ENCODE results near the gene RGS10.

The RGS10 gene

GRCh38 chr10:119516381-119517234, 25.9 kb downstream of the RGS10 start:
- H3K27ac ChIP-seq (ENCODE audit: low read length), result peak overlapping the region; percentile 7
- H3K4me1 ChIP-seq (ENCODE audit: control insufficient read depth in 1 of 2, insufficient read depth in 2 of 2, low read length in 2 of 2), result no peaks in the 10 kb centered on the region
- H3K4me3 ChIP-seq (ENCODE audit: low read depth in 1 of 2, low read length in 2 of 2), result no peak overlapping the region

DNA sequence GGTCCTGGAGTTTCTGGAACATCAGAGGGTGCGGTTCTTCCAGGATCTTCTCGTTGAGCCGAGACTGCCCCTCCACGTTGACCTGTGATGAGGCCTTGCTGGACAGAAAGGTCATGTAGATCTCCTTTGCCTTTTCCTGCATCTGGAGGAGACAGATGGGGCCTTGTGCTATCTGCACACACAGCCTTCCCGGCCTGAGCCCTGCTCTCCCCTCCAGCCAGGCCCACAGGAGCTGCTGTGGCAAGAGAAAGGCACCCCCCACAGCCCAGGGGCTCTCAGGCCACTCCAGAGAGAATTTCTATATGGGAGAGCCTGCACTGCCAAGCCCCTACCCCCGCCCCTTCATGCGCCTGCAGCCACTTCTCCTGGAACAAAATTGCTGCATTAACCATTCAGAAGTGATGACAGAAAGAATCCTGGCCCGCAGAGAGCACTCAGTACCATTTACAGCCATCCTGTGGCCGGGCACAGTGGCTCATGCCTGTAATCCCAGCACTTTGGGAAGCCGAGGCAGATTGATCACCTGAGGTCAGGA, 26.9 kb downstream of the RGS10 start:
- H3K27me3 ChIP-seq (ENCODE audit: low read depth, low read length), result no peaks in the 10 kb centered on the region
- no peak overlapping the region for H3K27ac ChIP-seq (ENCODE audit: low read length)
- peaks cover 0 to 17% of the 10 kb centered on the region in 2 donors for H3K36me3 ChIP-seq (ENCODE audit: control insufficient read depth in 1 of 2, insufficient read depth in 2 of 2, low read length in 2 of 2)
- H3K4me1 ChIP-seq (ENCODE audit: control insufficient read depth in 1 of 2, insufficient read depth in 2 of 2, low read length in 2 of 2), result no peaks in the 10 kb centered on the region
- no peak overlapping the region for H3K4me3 ChIP-seq (ENCODE audit: low read depth in 1 of 2, low read length in 2 of 2)
- H3K9me3 ChIP-seq (ENCODE audit: control insufficient read depth in 1 of 2, low read length in 2 of 2), result no peaks in the 10 kb centered on the region

More at GRCh38 chr10:119516381-119517234, 25.9 kb downstream of the RGS10 start:
- Histone ChIP-seq H3K27me3 (ENCODE audit: low read depth, low read length) (no peaks in the 10 kb centered on the region), H3K36me3 (ENCODE audit: control insufficient read depth in 1 of 2, insufficient read depth in 2 of 2, low read length in 2 of 2) (peaks cover 0 to 17% of the 10 kb centered on the region in 2 donors), H3K9me3 (ENCODE audit: control insufficient read depth in 1 of 2, low read length in 2 of 2) (no peaks in the 10 kb centered on the region)

GRCh38 chr10:119514819-119515218, 27.7 kb downstream of the RGS10 start:
- Histone ChIP-seq H3K4me1 (ENCODE audit: control insufficient read depth in 1 of 2, insufficient read depth in 2 of 2, low read length in 2 of 2) (no peaks in the 10 kb centered on the region), H3K27me3 (ENCODE audit: low read depth, low read length) (no peaks in the 10 kb centered on the region), H3K9me3 (ENCODE audit: control insufficient read depth in 1 of 2, low read length in 2 of 2) (no peaks in the 10 kb centered on the region), H3K36me3 (ENCODE audit: control insufficient read depth in 1 of 2, insufficient read depth in 2 of 2, low read length in 2 of 2) (peaks cover 0 to 17% of the 10 kb centered on the region in 2 donors), H3K4me3 (ENCODE audit: low read depth in 1 of 2, low read length in 2 of 2) (no peak overlapping the region), H3K27ac (ENCODE audit: low read length) (no peak overlapping the region)

DNA sequence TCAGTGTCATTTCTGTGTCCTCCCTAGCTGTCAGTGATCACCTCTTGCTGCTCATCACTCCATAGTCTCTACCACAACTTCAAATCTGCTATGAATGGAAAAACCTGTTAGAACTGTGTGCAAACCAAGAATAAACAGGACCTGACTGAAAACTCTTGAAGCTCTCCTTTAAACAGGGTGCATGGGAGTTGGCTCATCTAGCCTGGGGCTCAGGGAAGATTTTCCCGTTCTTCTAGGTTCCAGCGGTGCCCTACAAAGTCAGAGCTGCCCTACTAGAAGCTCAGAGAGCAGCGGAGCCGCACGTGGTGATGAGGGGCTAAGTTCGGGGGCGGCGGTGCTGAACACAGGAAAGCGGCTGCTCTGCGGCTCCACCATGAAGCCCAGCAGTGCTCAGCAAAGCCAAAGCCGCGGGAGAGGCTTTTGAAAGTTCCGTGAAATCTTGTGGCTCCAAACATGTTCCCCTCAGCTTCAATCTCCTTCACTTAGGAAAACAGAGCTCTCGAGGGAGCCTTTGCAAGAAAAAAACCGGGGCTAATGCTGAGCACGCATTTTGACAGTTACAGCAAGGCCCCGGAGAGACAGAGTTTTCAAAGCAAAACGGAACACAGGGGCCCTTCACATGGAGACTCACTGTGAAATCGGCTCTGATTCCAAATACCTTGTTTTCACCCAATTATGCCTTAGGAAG, 30.5 kb downstream of the RGS10 start:
- H3K9me3 ChIP-seq (ENCODE audit: control insufficient read depth in 1 of 2, low read length in 2 of 2), result no peaks in the 10 kb centered on the region
- H3K27me3 ChIP-seq (ENCODE audit: low read depth, low read length), result no peaks in the 10 kb centered on the region
- no peak overlapping the region for H3K27ac ChIP-seq (ENCODE audit: low read length)
- peaks cover 4 to 15% of the 10 kb centered on the region in 2 donors for H3K36me3 ChIP-seq (ENCODE audit: control insufficient read depth in 1 of 2, insufficient read depth in 2 of 2, low read length in 2 of 2)
- no peaks in the 10 kb centered on the region for H3K4me1 ChIP-seq (ENCODE audit: control insufficient read depth in 1 of 2, insufficient read depth in 2 of 2, low read length in 2 of 2)
- no peak overlapping the region for H3K4me3 ChIP-seq (ENCODE audit: low read depth in 1 of 2, low read length in 2 of 2)

GRCh38 chr10:119509909-119510451, 32.5 kb downstream of the RGS10 start:
- Histone ChIP-seq H3K4me3 (ENCODE audit: low read depth in 1 of 2, low read length in 2 of 2) (no peak overlapping the region), H3K4me1 (ENCODE audit: control insufficient read depth in 1 of 2, insufficient read depth in 2 of 2, low read length in 2 of 2) (peaks cover 0 to 10% of the 10 kb centered on the region in 2 donors), H3K9me3 (ENCODE audit: control insufficient read depth in 1 of 2, low read length in 2 of 2) (no peaks in the 10 kb centered on the region), H3K27me3 (ENCODE audit: low read depth, low read length) (no peaks in the 10 kb centered on the region), H3K27ac (ENCODE audit: low read length) (no peak overlapping the region), H3K36me3 (ENCODE audit: control insufficient read depth in 1 of 2, insufficient read depth in 2 of 2, low read length in 2 of 2) (peaks cover 4 to 16% of the 10 kb centered on the region in 2 donors)

GRCh38 chr10:119507115-119507514, 35.4 kb downstream of the RGS10 start:
- Histone ChIP-seq H3K27me3 (ENCODE audit: low read depth, low read length) (no peaks in the 10 kb centered on the region), H3K27ac (ENCODE audit: low read length) (no peak overlapping the region), H3K4me3 (ENCODE audit: low read depth in 1 of 2, low read length in 2 of 2) (no peak overlapping the region), H3K36me3 (ENCODE audit: control insufficient read depth in 1 of 2, insufficient read depth in 2 of 2, low read length in 2 of 2) (peaks cover 4 to 11% of the 10 kb centered on the region in 2 donors), H3K4me1 (ENCODE audit: control insufficient read depth in 1 of 2, insufficient read depth in 2 of 2, low read length in 2 of 2) (peaks cover 0 to 10% of the 10 kb centered on the region in 2 donors), H3K9me3 (ENCODE audit: control insufficient read depth in 1 of 2, low read length in 2 of 2) (no peaks in the 10 kb centered on the region)

DNA sequence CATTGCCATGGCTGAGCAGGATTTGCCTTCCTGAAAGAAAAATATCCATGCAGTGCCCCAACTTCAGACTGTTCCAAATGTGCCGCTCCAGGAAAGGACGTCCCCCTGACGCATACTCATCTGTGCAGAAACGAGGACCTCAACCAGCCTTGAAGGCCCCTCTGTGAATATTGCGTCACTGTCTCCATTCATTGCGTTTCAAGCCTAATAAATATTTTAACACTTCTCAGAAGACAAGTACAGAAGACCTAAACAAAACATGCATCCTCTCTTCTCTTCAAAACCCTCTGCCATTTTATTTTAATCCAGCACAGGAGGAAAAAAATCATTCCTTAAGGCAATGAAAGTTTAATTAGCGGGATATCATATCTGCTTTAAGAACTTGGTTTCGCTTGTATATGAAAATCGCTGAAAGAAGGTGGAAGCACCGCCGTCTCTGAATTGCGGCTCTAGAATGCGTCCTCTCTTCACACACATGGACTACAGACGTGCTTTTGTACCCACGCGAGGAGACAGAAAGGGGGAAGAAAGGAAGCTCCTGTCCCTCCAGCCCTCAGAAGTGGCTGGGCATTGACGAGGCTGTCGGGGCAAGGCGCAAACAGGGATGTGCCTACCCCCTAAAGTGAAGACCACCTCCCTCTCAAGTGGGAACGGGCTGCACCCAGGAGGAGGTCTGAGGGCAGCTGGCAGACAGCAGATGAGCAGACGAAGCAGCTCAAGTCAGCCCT, 36.8 kb downstream of the RGS10 start:
- H3K4me1 ChIP-seq (ENCODE audit: control insufficient read depth in 1 of 2, insufficient read depth in 2 of 2, low read length in 2 of 2), result peaks cover 0 to 12% of the 10 kb centered on the region in 2 donors
- H3K4me3 ChIP-seq (ENCODE audit: low read depth in 1 of 2, low read length in 2 of 2), result no peak overlapping the region
- peaks cover 4 to 6% of the 10 kb centered on the region in 2 donors for H3K36me3 ChIP-seq (ENCODE audit: control insufficient read depth in 1 of 2, insufficient read depth in 2 of 2, low read length in 2 of 2)
- no peaks in the 10 kb centered on the region for H3K9me3 ChIP-seq (ENCODE audit: control insufficient read depth in 1 of 2, low read length in 2 of 2)
- H3K27ac ChIP-seq (ENCODE audit: low read length), result no peak overlapping the region
- H3K27me3 ChIP-seq (ENCODE audit: low read depth, low read length), result no peaks in the 10 kb centered on the region

GRCh38 chr10:119505131-119505551, 37.4 kb downstream of the RGS10 start:
- Histone ChIP-seq H3K27me3 (ENCODE audit: low read depth, low read length) (no peaks in the 10 kb centered on the region), H3K9me3 (ENCODE audit: control insufficient read depth in 1 of 2, low read length in 2 of 2) (no peaks in the 10 kb centered on the region), H3K4me3 (ENCODE audit: low read depth in 1 of 2, low read length in 2 of 2) (no peak overlapping the region), H3K36me3 (ENCODE audit: control insufficient read depth in 1 of 2, insufficient read depth in 2 of 2, low read length in 2 of 2) (peaks cover 4 to 6% of the 10 kb centered on the region in 2 donors), H3K27ac (ENCODE audit: low read length) (no peak overlapping the region), H3K4me1 (ENCODE audit: control insufficient read depth in 1 of 2, insufficient read depth in 2 of 2, low read length in 2 of 2) (peaks cover 0 to 15% of the 10 kb centered on the region in 2 donors)

DNA sequence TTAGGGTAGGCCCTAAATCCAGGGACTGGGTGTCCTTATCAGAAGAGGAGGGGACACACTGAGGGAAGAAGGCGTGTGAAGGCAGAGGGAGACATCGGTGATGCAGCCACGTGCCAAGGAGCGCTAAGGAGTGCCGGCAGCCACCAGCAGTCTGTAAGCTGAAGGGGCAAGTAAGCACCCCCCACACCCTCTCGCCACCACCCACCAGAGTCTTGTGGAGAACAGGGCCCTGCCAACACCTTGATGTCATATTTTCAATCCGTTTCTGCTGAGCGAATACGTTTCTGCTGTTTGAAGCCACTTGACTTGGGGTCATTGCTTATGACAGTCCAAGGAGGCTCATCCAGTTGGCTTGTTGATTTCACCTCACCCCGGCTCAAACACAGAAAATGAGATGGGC, 37.9 kb downstream of the RGS10 start:
- Histone ChIP-seq H3K4me3 (ENCODE audit: low read depth in 1 of 2, low read length in 2 of 2) (no peak overlapping the region), H3K36me3 (ENCODE audit: control insufficient read depth in 1 of 2, insufficient read depth in 2 of 2, low read length in 2 of 2) (peaks cover 4 to 6% of the 10 kb centered on the region in 2 donors), H3K27me3 (ENCODE audit: low read depth, low read length) (no peaks in the 10 kb centered on the region), H3K27ac (ENCODE audit: low read length) (no peak overlapping the region), H3K9me3 (ENCODE audit: control insufficient read depth in 1 of 2, low read length in 2 of 2) (no peaks in the 10 kb centered on the region), H3K4me1 (ENCODE audit: control insufficient read depth in 1 of 2, insufficient read depth in 2 of 2, low read length in 2 of 2) (peaks cover 0 to 15% of the 10 kb centered on the region in 2 donors)

DNA sequence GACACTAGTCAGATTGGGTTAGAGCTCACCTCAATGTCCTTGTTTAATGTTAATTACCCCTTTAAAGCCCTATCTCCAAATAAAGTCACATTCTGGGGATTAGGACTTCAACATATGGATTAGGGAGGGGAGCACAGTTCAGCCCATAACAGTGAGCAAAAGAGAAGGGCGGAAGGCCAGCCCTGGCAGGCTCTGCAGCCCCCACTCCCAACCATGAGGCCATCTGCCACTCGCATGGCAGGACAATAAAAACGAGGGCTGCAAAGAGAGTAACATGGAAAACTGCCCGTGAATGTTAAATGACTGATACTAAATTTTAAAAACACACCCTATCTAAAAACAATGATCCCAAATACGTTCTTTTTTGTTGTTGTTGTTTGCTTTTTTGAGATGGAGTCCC, 38.7 kb downstream of the RGS10 start:
- H3K4me3 ChIP-seq (ENCODE audit: low read depth in 1 of 2, low read length in 2 of 2), result no peak overlapping the region
- no peaks in the 10 kb centered on the region for H3K9me3 ChIP-seq (ENCODE audit: control insufficient read depth in 1 of 2, low read length in 2 of 2)
- no peaks in the 10 kb centered on the region for H3K27me3 ChIP-seq (ENCODE audit: low read depth, low read length)
- H3K4me1 ChIP-seq (ENCODE audit: control insufficient read depth in 1 of 2, insufficient read depth in 2 of 2, low read length in 2 of 2), result peaks cover 0 to 15% of the 10 kb centered on the region in 2 donors
- no peak overlapping the region for H3K27ac ChIP-seq (ENCODE audit: low read length)
- H3K36me3 ChIP-seq (ENCODE audit: control insufficient read depth in 1 of 2, insufficient read depth in 2 of 2, low read length in 2 of 2), result peaks cover 4 to 6% of the 10 kb centered on the region in 2 donors
